Tibial nerve (tissue), 4 donors: ENCODE measurements around the gene PRKG1.

Experiments
- CTCF ChIP-seq, 5 experiments: fragments of 200-600 bp in 3 of 5; fragments of 450-650 bp in 2 of 5; sonication (generic) in 3 of 5; IDR thresholded peaks; one replicate each; pipeline ENCODE4 v1.5.1; 2016 to 2019; ENCODE audit warnings: antibody characterized with exemption in 5 of 5, mild to moderate bottlenecking in 3 of 5, moderate library complexity in 2 of 5
- EP300 ChIP-seq, 2 donors: sonication (generic); formaldehyde crosslinking; IDR thresholded peaks; one replicate each; pipeline ENCODE4 v1.6.1; 2017; ENCODE audit warnings: antibody characterized with exemption in 2 of 2, mild to moderate bottlenecking in 1 of 2
- POLR2A ChIP-seq, 2 donors: fragments of 450-650 bp; IDR thresholded peaks; one replicate each; pipeline ENCODE4 v1.6.1; 2017; ENCODE audit warnings: antibody characterized with exemption in 2 of 2, mild to moderate bottlenecking in 2 of 2, moderate library complexity in 2 of 2

DNA sequence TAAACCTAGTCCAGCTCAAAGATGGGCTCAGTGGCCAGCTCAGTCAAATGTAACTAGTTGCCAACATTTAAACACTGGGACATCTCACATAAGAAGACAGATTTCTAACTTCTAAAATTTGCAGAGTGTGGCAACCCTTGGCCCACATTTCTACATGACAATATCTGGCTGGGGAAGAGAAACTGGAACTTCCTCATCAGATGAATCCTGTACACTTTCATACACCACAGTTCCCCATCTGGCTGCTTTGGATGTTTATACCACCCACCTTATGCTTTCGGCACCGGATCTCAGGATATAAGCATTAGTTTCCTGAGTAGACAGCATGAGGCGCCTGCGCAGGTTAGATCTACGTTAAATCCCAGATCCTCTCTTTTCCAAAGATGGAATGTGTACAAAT is 199.3 kb downstream of the PRKG1 start:
- TF ChIP-seq CTCF (IDR thresholded peaks at IDR 0.05) (no peak), POLR2A (IDR thresholded peaks at IDR 0.05) (no peak), EP300 (IDR thresholded peaks at IDR 0.05) (no peak)
